Panc1 (cell line): ENCODE data around the gene CDH23.

Experiments used
- TF ChIP-seq, protein P1 (sequence below): fragments of 450-650 bp; IDR thresholded peaks from 2 replicates; pipeline ENCODE4 v1.5.1; 2017; ENCODE audit warnings: mild to moderate bottlenecking
- TF ChIP-seq, protein P2 (sequence below), 2 experiments: IDR thresholded peaks; 2 replicates each; pipeline ENCODE4 v1.6.1; 2011 to 2012; ENCODE audit warnings: low read depth in 2 of 2, control low read depth in 1 of 2, low read length in 1 of 2, mild to moderate bottlenecking in 1 of 2, moderate library complexity in 1 of 2; ENCODE audit not compliant: insufficient read depth in 1 of 2

DNA sequence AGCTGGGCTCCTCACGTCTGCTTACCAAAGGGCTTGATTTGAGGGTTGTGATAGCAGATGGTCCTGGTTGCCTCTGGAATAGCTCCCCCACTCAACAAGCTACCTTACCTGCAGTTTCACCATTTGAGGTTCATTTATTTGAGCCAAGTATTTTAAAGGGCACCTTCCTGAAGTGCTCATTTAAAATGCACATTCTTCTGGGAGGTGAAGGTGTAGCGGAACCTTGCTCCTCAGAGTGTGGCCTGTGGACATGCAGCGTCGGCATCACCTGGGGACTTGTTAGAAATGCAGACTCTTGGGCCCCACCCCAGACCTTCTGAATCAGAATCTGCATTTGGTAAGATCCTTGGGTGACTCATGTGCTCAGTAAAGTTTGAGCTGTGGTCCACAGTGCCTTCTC lies 2.3 kb downstream of the CDH23 start:
- TF ChIP-seq, protein P1, sequence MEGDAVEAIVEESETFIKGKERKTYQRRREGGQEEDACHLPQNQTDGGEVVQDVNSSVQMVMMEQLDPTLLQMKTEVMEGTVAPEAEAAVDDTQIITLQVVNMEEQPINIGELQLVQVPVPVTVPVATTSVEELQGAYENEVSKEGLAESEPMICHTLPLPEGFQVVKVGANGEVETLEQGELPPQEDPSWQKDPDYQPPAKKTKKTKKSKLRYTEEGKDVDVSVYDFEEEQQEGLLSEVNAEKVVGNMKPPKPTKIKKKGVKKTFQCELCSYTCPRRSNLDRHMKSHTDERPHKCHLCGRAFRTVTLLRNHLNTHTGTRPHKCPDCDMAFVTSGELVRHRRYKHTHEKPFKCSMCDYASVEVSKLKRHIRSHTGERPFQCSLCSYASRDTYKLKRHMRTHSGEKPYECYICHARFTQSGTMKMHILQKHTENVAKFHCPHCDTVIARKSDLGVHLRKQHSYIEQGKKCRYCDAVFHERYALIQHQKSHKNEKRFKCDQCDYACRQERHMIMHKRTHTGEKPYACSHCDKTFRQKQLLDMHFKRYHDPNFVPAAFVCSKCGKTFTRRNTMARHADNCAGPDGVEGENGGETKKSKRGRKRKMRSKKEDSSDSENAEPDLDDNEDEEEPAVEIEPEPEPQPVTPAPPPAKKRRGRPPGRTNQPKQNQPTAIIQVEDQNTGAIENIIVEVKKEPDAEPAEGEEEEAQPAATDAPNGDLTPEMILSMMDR = no peak
- TF ChIP-seq, protein P2, sequence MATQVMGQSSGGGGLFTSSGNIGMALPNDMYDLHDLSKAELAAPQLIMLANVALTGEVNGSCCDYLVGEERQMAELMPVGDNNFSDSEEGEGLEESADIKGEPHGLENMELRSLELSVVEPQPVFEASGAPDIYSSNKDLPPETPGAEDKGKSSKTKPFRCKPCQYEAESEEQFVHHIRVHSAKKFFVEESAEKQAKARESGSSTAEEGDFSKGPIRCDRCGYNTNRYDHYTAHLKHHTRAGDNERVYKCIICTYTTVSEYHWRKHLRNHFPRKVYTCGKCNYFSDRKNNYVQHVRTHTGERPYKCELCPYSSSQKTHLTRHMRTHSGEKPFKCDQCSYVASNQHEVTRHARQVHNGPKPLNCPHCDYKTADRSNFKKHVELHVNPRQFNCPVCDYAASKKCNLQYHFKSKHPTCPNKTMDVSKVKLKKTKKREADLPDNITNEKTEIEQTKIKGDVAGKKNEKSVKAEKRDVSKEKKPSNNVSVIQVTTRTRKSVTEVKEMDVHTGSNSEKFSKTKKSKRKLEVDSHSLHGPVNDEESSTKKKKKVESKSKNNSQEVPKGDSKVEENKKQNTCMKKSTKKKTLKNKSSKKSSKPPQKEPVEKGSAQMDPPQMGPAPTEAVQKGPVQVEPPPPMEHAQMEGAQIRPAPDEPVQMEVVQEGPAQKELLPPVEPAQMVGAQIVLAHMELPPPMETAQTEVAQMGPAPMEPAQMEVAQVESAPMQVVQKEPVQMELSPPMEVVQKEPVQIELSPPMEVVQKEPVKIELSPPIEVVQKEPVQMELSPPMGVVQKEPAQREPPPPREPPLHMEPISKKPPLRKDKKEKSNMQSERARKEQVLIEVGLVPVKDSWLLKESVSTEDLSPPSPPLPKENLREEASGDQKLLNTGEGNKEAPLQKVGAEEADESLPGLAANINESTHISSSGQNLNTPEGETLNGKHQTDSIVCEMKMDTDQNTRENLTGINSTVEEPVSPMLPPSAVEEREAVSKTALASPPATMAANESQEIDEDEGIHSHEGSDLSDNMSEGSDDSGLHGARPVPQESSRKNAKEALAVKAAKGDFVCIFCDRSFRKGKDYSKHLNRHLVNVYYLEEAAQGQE (IDR thresholded peaks at IDR 0.05; ENCODE audit: insufficient read depth in 1 of 2, low read depth in 2 of 2, low read length in 1 of 2) = no peak
